SU-DHL-6 (cell line): ENCODE data around the gene INO80D.

Experiments used
- H2AFZ ChIP-seq: fragments of 200-600 bp; sonication (generic); 2 replicates; pipeline ENCODE4 v1.6.1; 2014; ENCODE audit warnings: low read depth, mild to moderate bottlenecking, moderate library complexity, mixed read lengths, antibody characterized with exemption, low read length; ENCODE audit not compliant: severe bottlenecking
- H3F3A ChIP-seq: fragments of 200-600 bp; shearing (Covaris generic); 2 replicates; pipeline ENCODE4 v1.6.0; 2016; ENCODE audit warnings: antibody characterized with exemption, mild to moderate bottlenecking; ENCODE audit not compliant: insufficient read depth
- H3K27ac ChIP-seq: fragments of 200-600 bp; sonication (generic); 2 replicates; pipeline ENCODE4 v1.5.1; 2016; ENCODE audit warnings: low read depth, mild to moderate bottlenecking, low read length, moderate library complexity, mixed read lengths
- H3K27me3 ChIP-seq: fragments of 200-600 bp; sonication (generic), shearing (Covaris generic); 2 replicates; pipeline ENCODE4 v1.6.0; 2014; ENCODE audit warnings: mild to moderate bottlenecking, low read length
- H3K36me3 ChIP-seq: fragments of 200-600 bp; sonication (generic); 2 replicates; pipeline ENCODE4 v1.6.1; 2014; ENCODE audit warnings: mild to moderate bottlenecking, low read length, mixed read lengths
- H3K4me2 ChIP-seq: fragments of 300-600, 200-600 bp; shearing (Covaris generic), sonication (generic); 2 replicates; pipeline ENCODE4 v1.6.0; 2014; ENCODE audit warnings: low read length, low read depth, mild to moderate bottlenecking; ENCODE audit not compliant: poor library complexity, severe bottlenecking
- H3K4me3 ChIP-seq: fragments of 200-600 bp; sonication (generic); 2 replicates; pipeline ENCODE4 v1.5.1; 2014; ENCODE audit warnings: antibody characterized with exemption, low read length, mild to moderate bottlenecking, mixed read lengths; ENCODE audit not compliant: insufficient read depth, poor library complexity, severe bottlenecking
- H3K79me2 ChIP-seq: fragments of 200-600 bp; sonication (generic); 2 replicates; pipeline ENCODE4 v1.6.1; 2014; ENCODE audit warnings: mild to moderate bottlenecking, low read length, moderate library complexity; ENCODE audit not compliant: insufficient read depth
- H3K9ac ChIP-seq: fragments of 200-600 bp; sonication (generic); 2 replicates; pipeline ENCODE4 v1.7.0; 2014; ENCODE audit warnings: mild to moderate bottlenecking, low read length
- H3K9me2 ChIP-seq: fragments of 200-600 bp; sonication (generic); replicated peaks from 2 replicates; pipeline ENCODE4 v1.6.1; 2014; ENCODE audit warnings: low read length; ENCODE audit not compliant: insufficient read depth
- H3K9me3 ChIP-seq: fragments of 200-600 bp; sonication (generic); 2 replicates; pipeline ENCODE4 v1.6.1; 2014; ENCODE audit warnings: low read length, mixed read lengths; ENCODE audit not compliant: insufficient read depth
- H4K20me1 ChIP-seq: fragments of 200-600 bp; sonication (generic); 2 replicates; pipeline ENCODE4 v1.6.1; 2014; ENCODE audit warnings: low read depth, mild to moderate bottlenecking, antibody characterized with exemption, low read length, moderate library complexity, mixed read lengths
- EZH2phosphoT487 ChIP-seq: fragments of 200-600 bp; sonication (generic), shearing (Covaris generic); conservative IDR thresholded peaks from 2 replicates; pipeline ENCODE4 v1.6.1; 2018; ENCODE audit warnings: mild to moderate bottlenecking, antibody characterized with exemption, low read length, moderate library complexity, mixed read lengths
- TF ChIP-seq, protein P1 (sequence below): fragments of 200-600 bp; sonication (generic); IDR thresholded peaks from one replicate; pipeline ENCODE4 v1.5.1; 2017; ENCODE audit warnings: antibody characterized with exemption, mild to moderate bottlenecking, low read length, moderate library complexity; ENCODE audit not compliant: insufficient read depth, poor library complexity, severe bottlenecking

INO80D gene

DNA sequence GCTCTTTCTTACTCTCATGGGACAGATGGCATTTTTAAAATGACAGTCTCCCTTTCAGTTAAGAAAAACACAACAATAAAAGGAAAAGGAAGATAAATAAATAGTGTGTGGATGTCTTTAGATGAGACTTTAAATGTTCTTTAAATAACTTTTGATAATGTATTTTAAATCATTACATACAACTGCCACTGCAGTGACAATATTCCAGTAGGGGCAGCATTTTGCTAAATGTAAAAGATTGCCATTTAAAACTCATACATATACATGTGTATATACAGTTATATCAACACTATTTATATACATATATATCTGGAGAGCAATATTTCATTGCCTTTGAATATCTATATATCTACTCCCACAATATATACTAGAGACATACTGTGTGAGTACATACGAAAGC is 90.7 kb downstream of the INO80D start:
- H3K9me3 ChIP-seq = no peaks in the 10 kb centered on the region
- no peaks in the 10 kb centered on the region for H3K9me2 ChIP-seq
- no peaks in the 10 kb centered on the region for H3K79me2 ChIP-seq
- H3K27ac ChIP-seq = no peak overlapping the region
- H3K4me3 ChIP-seq = no peak overlapping the region
- no peaks in the 10 kb centered on the region; the same call in 1 of the 2 replicates for H3F3A ChIP-seq
- H3K9ac ChIP-seq = no peak overlapping the region
- H2AFZ ChIP-seq = no peak overlapping the region
- peaks cover 9% of the 10 kb centered on the region; the same call in 1 of the 2 replicates for H3K36me3 ChIP-seq
- no peaks in the 10 kb centered on the region for H4K20me1 ChIP-seq
- H3K4me2 ChIP-seq = no peak overlapping the region
- no peaks in the 10 kb centered on the region for H3K27me3 ChIP-seq
- TF ChIP-seq, protein P1, sequence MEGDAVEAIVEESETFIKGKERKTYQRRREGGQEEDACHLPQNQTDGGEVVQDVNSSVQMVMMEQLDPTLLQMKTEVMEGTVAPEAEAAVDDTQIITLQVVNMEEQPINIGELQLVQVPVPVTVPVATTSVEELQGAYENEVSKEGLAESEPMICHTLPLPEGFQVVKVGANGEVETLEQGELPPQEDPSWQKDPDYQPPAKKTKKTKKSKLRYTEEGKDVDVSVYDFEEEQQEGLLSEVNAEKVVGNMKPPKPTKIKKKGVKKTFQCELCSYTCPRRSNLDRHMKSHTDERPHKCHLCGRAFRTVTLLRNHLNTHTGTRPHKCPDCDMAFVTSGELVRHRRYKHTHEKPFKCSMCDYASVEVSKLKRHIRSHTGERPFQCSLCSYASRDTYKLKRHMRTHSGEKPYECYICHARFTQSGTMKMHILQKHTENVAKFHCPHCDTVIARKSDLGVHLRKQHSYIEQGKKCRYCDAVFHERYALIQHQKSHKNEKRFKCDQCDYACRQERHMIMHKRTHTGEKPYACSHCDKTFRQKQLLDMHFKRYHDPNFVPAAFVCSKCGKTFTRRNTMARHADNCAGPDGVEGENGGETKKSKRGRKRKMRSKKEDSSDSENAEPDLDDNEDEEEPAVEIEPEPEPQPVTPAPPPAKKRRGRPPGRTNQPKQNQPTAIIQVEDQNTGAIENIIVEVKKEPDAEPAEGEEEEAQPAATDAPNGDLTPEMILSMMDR = no peak
- TF ChIP-seq EZH2phosphoT487 = no peak

DNA sequence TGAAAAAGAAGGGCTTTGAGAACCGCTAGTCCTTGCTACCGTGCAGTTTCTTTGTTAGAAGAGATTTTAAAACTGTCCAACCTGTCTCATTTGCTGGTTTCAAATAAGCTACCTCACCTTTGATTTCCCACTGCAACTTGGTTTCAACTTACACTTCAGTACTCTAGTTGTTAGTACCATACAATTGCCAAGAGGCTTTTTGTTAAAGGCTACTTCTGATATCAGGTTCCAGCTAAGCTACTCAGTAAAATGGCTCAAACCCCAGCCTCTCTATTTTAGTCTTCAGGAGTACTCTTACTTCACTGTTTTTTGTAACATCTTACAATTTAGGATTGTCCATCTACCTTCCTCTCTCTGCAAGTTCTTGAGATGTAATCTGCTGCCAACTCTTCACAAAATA is 91.6 kb downstream of the INO80D start:
- TF ChIP-seq EZH2phosphoT487 = no peak
- TF ChIP-seq, protein P1 = no peak
- H3K9me2 ChIP-seq = no peaks in the 10 kb centered on the region
- H2AFZ ChIP-seq = no peak overlapping the region

DNA sequence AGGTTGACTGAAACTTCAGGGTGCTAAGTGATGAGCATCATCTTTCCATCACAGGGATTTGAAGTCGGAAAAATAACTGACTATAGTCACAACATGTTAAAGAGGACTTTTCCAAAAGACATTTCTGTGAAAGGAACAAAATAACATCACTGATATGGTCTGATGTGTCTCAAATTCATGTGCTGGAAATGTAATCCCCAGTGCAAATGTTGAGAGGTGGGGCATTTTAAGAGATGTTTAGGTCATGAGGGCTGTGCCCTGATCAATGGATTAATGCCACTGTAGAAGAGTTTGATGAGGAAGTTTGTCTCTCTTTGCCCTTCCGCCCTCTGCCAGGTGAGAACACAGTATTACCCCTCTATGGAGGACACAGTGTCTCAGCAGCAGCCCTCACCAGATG is 95.9 kb downstream of the INO80D start:
- Histone ChIP-seq H3K79me2 (no peaks in the 10 kb centered on the region), H4K20me1 (no peaks in the 10 kb centered on the region), H3K9me2 (no peaks in the 10 kb centered on the region), H3K9me3 (no peaks in the 10 kb centered on the region), H3K4me3 (no peak overlapping the region), H3F3A (no peaks in the 10 kb centered on the region), H2AFZ (no peak overlapping the region), H3K27me3 (no peaks in the 10 kb centered on the region), H3K9ac (no peak overlapping the region), H3K4me2 (no peak overlapping the region), H3K27ac (no peak overlapping the region), H3K36me3 (0 out of 2 replicates have a peak, but pooled peaks cover 3% of the 10 kb centered on the region)
- TF ChIP-seq EZH2phosphoT487 = no peak
- TF ChIP-seq, protein P1 = no peak

More for the DNA sequence above, 91.6 kb downstream of the INO80D start:
- Histone ChIP-seq H3K27ac (no peak overlapping the region), H3K4me3 (no peak overlapping the region), H3K36me3 (peaks cover 6% of the 10 kb centered on the region; the same call in 1 of the 2 replicates), H3F3A (no peaks in the 10 kb centered on the region), H3K4me2 (no peak overlapping the region), H3K79me2 (no peaks in the 10 kb centered on the region), H3K9ac (no peak overlapping the region), H3K27me3 (no peaks in the 10 kb centered on the region), H4K20me1 (no peaks in the 10 kb centered on the region), H3K9me3 (no peaks in the 10 kb centered on the region)
